IPS-11a (cell line): ENCODE measurements around the gene CYP2W1.

Experiments
- H3K4me3 ChIP-seq: one replicate; pipeline ENCODE4 v1.5.1; 2013; ENCODE audit warnings: low read depth, low read length, control low read depth

CYP2W1 gene

DNA sequence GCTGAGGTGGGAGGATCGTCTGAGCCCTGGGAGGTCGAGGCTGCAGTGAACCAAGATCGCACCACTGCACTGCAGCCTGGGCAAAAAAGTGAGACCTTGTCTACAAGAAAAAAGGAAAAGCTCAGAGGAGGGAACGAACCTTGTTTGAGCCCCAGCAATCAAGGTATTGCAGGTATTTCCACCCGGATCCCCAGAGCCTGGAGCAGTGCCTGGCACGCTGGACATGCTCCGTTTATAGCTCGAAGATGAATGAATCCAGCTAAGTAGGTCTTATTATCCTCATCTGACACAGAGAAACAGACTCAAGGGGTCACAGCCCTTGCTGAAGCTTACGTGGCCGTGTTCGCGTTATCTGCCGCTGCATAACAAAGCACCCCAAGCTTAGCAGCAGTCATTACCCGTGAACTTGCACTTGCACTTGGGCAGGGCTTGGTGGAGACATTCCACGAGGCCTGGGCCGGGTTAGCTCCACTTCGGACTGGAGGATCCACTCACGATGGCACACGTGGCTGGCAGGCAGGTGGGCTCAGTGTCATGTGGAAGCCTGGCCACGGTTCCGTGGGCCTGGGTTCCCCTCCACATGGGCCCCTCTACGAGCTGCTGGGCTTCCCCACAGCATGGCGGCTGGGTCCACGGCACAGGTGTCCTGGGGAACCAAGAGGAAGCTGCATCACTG is 4.4 kb upstream of the CYP2W1 start:
- no peak overlapping the region for H3K4me3 ChIP-seq

DNA sequence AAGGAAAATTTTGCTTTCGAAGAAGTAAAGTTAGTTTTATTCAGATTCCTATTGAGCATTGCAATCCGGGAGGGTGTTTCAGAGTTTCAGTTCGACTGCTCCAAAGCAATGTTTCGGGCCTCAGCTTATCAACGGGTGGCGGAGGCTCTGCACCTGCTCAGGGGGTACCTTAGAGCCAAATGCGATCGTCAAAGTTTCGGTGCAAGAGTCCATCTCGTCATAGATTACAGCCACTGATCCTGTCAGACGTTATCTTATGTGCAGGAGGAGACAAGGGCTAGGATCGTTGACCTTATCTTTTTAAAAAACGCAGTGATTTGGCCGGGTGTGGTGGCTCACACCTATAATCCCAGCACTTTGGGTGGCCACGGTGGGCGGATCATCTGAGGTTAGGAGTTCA is 3.8 kb upstream of the CYP2W1 start:
- no peak overlapping the region for H3K4me3 ChIP-seq

DNA sequence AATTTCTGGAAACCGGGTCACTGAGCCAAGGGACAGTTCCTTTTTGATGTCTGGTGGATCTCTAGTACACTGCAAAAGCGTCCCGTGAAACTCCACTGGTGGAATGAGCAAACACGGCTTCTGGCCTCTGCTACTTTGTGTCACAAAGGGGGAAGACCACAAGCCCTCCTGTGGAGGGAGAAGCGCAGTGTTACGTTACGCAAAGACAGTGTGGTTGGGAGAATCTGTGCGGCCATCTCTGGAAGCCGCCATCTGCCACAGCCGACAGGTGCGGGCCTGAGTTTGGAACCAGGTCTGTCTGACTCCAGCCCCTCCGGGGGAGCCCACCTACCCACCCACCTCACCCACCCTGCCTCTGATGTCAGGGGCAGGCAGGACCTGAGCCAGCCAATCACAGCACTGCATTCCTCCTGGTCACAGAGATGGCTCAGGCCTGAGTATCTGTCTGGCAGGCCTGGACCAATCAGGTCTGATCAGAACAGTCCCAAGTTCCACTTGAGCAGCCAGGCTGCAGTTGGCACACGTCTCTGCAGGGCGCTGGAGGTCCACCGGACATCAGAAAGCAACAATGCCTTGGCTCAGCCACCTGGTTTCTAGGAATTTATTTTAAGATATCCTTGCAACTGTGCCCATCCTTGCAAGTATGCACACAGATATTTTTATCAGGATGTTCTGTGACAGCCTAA is 3.0 kb upstream of the CYP2W1 start:
- H3K4me3 ChIP-seq = no peak overlapping the region

DNA sequence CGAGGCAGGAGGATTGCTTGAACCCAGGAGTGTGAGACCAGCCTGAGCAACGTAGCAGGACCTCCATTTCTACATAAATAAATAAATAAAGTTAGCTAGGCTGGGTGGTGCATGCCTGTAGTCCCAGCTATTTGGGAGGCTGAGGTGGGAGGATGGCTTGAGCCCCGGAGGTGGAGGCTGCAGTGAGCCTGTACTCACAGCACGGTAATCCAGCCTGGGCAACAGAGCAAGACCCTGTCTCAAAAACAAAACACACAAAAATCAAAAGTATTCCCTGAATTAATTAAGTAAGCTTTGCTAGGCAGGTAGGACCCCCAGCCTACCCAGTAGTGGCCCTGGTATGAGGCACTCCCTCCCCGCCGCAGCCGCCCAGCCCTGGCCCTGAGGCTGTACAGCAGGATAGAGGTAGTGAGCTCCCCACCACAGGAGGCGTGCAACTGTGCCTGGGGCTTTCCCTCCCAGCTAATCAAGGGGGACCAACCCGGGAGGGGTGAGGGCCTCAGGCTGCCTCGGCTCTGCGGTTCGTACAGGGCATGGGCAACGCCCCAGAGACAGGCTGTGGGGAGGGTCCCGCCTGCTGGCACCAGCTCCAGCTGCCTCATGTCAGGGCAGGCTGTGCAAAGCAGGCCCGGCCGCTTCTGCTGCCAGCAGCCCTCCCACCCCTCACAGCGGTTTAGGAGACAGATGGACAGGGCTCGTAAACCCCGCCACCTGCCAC is 1.0 kb upstream of the CYP2W1 start:
- H3K4me3 ChIP-seq = no peak overlapping the region

DNA sequence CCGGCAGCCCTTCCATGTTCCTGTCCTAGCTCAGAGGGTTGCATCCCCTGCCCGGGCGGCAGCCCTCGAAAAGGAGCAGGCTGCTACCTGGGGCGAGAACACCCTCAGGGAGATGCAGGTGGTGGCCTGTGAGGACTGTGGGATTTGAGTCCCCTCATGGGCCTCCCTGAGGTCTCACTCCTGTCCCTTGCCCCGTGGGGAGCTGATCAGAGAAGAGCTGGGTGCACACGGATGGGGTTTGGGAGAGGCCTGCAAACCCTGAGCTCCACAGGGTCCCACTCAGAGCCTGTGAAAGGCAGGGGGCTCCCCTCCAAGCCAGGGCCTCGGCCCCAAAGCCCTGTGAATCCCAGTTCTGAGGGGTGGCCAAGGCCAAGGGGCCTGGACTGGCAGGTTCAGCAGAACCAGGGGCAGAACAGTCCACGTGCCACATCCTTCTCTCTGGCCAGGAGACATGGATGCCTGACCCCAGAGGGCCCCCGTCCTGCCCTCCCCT is 424 bp upstream of the CYP2W1 start:
- no peak overlapping the region for H3K4me3 ChIP-seq

DNA sequence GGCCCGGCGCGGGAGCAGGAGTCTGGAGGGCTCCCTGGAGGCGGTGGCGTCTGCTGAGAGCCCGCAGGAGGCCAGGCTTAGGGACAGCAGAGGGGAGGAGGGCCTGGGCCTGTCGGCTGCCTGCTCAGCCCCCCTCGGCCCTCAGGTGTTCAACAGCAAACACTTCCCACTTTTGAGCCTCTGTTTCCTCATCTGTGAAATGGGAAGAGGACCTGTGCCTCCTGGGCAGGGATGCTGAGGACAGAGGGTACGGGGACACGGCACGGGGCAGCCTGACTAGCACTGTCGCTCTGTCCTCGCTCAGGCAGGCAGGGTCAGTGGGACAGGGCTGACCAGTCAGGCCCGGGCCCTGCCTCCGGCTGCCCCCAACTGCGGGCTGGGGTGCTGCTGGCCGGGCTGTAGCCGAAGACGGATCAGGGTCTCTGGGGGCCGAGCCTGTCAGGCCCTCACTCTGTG is 663 bp downstream of the CYP2W1 start:
- no peak overlapping the region for H3K4me3 ChIP-seq

DNA sequence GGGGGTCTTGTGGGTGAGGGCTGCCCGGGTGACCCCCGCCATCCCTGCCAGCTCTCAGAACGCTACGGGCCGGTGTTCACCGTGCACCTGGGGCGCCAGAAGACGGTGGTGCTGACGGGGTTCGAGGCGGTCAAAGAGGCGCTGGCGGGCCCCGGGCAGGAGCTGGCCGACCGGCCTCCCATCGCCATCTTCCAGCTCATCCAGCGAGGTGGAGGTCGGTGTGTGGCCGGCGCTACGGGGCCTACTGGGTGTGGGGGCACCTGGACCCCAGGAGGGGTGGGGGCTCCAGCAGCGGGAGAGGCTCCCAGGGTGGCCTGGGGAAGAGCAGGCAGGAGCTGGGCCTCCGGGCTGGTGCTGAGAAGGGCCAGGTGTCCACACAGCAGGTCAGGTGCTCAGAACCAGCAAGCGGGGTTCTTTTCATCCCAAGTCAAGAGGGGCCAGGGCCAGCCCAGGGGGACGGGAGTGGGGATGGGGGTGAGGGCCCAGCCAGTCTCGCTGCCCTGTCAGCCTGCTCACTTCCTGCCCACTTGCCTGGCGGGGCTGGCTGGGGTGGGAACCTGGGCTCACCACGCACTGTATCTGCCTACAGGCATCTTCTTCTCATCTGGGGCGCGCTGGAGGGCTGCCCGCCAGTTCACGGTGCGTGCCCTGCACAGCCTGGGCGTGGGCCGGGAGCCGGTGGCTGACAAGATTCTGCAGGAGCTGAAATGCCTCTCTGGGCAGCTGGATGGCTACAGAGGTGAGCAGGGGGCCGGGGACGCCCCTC is 1.6 kb downstream of the CYP2W1 start:
- H3K4me3 ChIP-seq = no peak overlapping the region

DNA sequence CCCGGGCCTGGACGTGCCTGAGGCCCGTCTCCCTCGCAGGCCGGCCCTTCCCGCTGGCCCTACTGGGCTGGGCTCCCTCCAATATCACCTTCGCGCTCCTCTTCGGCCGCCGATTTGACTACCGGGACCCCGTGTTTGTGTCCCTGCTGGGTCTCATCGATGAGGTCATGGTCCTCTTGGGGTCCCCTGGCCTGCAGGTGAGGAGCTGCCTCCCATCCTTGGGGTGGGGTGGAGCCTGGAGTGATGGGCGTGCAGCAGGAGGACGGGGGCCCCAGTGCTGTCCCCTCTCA is 2.1 kb downstream of the CYP2W1 start:
- no peak overlapping the region for H3K4me3 ChIP-seq

DNA sequence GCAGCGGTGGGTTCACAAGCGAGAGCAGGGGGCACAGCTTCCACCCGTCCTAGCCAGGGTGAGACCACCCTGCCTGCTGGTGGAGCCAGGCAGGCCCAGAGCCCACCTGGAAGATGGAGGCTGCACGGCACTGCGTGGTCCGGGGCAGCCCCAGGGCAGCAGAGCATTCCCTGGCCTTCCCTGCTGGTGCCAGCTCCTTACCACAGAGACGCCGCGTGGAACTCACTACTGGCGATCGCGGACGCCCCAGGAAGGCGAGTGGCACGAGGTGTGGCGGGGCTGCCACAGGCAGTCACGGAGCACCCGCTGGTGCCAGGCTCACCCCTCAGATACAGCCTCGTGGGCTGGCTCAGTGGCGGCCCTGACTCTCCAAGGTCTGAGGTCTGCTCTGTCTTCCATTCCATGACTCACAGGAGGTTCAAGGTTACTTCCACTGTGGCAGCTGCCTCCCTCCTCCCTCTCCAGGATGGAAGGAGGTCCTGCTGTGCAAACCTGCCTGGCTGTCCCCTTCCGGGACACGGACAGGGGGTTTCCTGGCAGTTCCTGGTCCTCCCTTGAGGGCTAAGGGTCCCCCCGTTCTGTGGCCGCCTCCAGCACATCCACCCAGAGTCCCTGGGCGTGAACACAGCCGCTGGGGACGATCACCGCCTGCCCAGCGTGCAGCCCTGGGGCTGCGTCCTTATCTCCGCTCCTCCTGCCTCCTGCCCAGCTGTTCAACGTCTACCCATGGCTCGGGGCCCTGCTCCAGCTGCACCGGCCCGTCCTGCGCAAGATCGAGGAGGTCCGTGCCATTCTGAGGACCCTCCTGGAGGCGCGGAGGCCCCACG is 3.1 kb downstream of the CYP2W1 start:
- no peak overlapping the region for H3K4me3 ChIP-seq

DNA sequence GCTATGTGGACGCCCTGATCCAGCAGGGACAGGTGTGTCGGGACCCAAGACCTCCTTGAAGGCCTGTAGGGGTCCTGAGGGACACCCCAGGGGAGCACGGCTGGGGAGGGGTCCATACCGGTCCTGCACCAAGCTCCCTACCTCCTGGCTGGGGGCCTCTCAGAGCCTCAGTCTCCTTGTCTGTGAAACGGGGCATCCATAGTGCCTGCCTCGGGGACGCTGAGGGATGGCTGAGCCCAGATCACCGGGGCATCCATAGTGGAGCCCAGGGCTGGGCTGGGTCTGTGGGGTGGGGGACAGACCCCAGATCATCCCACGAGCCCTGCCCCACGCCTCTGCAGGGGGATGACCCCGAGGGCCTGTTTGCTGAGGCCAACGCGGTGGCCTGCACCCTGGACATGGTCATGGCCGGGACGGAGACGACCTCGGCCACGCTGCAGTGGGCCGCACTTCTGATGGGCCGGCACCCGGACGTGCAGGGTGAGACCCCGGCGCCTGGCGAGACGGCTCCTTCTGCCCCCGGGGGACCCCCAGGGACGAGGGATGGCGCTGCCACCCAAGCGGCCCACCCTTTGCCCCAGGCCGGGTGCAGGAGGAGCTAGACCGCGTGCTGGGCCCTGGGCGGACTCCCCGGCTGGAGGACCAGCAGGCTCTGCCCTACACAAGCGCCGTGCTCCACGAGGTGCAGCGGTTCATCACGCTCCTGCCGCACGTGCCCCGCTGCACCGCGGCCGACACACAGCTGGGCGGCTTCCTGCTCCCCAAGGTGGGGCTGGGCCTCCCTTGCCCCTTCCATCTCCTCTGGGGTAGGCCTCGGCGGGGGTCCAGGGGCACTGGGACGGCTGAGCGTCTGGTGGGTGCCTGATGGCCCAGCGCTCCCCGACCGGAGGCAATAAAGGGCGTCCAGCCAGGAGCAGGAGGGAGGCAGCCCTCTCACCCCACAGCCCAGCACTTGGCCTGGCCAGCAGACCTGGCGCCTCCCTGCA is 4.1 kb downstream of the CYP2W1 start:
- no peak overlapping the region for H3K4me3 ChIP-seq

DNA sequence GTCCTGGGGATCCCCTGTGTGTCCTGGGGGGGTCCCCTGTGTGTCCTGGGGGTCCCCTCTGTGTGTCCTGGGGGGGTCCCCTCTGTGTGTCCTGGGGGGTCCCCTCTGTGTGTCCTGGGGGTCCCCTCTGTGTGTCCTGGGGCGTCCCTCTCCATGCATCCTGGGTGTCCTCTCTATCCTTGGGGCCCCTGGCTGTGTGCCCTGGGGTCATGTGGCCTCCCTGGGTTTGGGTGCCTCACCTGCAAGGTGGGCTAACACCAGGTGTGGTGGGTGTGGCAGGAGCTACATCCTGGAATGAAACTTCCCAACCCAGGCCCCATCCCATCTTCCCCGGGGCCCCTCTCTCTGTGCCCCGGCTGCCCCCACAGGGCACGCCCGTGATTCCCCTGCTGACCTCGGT is 4.9 kb downstream of the CYP2W1 start:
- no peak overlapping the region for H3K4me3 ChIP-seq

DNA sequence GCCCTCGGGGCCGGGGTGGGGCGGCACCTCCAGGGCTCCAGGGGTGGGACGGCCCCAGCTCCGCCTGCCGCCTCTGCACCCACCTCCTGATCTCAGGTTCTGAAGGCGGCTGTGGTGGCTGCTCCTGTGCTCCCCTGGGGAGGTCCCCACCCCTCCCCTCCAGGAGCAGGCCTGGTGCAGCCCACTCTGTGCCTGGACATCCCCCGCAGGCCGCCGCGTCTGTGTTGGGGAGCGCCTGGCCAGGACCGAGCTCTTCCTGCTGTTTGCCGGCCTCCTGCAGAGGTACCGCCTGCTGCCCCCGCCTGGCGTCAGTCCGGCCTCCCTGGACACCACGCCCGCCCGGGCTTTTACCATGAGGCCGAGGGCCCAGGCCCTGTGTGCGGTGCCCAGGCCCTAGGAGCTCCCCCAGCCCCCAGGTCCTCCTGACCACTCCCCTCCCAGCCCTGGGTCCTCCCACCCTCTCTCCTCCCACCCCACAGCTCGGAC is 5.5 kb downstream of the CYP2W1 start:
- H3K4me3 ChIP-seq = no peak overlapping the region

DNA sequence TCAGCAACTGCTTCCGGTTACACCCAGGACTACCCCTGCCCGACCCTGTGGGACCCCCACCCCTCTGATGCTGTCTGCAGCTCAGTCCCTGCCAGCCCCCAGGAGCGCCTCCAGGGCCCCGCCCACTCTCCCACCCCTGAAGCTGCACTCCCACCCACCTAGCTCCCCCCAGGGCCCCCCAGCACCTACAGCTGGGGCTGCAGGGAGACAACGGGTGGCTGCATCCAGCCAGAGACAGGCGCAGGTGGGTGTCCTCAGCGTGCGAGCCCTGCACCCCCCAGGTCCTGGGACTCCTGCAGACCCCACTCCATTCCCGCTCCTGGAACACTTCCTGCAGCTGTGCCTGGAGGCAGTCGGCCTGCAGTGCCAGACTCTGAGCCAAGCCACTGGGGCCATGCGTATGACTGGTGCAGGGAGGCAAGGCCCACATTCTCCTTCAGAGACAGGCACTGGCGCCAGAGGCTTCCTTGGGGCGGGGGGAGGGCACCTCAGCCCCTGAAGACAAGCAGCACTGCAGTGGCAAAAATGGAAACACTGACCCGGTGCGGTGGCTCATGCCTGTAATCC is 6.1 kb downstream of the CYP2W1 start:
- no peak overlapping the region for H3K4me3 ChIP-seq

DNA sequence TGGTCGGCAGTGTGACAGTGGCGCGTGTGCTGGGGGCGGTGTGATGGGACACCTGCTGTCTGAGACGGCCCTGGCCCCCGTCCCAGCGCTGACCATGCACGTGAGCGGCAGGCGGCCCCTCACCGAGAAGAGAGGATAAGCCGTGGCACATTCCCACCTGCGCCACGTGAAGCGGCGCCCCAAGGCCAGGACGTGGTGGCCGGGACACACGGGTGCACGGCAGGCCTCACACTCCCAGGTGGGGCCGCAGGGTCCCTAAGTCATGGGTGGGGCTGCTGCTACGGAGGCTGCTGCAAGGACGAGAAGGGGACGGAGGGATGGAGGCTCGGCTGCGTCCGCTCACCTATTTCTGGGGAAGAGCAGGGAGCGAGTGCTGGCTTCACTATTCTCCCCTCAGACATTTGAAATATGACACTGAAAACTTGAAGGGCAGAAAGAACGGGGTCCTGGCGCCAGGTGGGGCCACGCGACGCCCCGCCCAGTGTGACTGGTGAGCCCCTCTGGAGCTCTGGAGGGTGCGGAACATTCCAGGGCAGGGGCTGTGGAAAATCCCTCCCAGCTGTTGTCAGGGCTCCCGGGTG is 7.5 kb downstream of the CYP2W1 start:
- no peak overlapping the region for H3K4me3 ChIP-seq

DNA sequence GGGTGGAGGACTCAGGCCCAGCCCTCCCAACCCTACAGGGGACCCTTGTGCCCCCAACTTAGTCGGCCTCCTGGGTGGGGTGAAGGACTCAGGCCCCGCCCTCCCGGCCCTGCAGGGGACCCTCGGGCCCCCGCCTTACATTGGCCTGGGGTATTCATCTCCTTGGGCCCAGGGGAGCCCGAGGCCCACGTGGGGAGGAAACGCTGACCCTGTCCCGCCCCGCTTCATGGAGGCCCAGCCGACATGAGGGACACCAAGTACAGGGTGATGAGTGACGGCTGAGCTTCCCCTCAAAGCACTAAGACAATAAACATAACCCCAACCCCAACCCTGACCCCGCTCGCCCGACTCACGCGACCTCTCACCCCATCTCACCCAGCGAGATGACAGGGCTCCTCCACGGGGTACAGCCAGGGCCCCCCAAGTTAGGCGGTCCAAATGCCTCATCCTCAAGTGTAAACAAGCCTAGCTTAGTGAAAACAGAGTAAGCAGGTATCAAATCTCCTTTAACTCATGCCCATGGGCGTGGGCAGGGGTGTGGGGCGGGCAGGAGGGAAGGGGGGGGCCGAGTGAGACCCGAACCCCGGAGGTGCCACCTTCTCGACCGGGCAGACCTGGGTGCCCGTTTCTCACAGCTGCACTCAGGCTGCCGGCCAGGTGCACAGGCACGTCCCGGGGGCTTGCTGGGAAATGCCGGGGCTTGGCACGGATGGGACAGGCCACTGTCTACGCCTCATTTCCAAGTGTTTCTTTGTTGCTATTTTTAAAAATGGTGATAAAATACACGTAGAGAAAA is 8.2 kb downstream of the CYP2W1 start:
- H3K4me3 ChIP-seq = no peak overlapping the region

DNA sequence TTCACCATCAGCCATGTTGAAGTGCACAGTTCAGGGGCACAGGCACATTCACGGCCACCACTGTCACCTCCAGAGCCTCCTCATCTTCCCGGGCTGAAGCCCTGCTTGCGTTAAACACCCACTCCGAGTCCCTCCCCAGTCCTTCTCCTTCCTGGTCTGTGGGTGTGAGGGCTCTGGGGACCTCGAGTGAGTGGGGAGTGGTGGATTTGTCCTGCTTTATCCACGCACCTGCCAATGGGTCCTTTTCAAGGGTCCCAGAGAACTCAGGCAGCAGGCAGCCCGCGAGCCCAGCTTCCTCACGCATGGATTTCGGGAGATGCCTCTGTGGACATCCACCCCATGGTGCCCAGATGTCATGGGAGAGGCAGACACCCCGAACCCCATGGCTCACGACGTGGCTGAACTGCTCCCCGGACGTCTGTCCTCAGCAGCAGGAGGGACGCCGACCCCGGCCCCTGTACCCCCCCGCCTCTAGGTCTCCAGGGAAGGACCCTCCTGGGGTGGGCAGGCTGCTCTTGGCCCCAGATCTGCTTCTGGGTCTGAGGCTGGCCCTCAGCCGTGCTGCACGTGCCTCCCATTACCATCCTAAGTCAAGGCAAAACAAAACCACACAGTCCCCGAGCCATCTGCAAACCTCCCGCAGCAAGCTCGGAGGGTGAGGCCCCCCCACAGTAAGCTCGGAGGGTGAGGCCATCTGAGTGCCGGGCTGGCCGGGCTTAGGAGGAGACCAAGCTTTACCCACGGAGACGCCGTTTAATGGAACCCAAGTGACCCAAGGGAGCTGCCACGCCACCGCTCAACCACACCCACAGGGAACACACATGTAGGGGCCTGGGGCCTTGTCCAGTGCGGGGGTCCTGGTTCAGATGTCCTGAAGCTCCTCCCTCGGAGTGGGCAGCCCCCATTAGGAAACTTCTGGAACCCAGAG is 9.0 kb downstream of the CYP2W1 start:
- no peak overlapping the region for H3K4me3 ChIP-seq
